SH-SY5Y (cell line): ENCODE results near the gene FITM1.

Source experiments
- GATA2 ChIP-seq: IDR thresholded peaks from 2 replicates; pipeline ENCODE4 v1.6.1; 2011; ENCODE audit warnings: mild to moderate bottlenecking, low read depth, low read length
- GATA3 ChIP-seq: IDR thresholded peaks from 2 replicates; pipeline ENCODE4 v1.6.1; 2011; ENCODE audit warnings: low read depth, mild to moderate bottlenecking, low read length, moderate library complexity

FITM1 gene

DNA sequence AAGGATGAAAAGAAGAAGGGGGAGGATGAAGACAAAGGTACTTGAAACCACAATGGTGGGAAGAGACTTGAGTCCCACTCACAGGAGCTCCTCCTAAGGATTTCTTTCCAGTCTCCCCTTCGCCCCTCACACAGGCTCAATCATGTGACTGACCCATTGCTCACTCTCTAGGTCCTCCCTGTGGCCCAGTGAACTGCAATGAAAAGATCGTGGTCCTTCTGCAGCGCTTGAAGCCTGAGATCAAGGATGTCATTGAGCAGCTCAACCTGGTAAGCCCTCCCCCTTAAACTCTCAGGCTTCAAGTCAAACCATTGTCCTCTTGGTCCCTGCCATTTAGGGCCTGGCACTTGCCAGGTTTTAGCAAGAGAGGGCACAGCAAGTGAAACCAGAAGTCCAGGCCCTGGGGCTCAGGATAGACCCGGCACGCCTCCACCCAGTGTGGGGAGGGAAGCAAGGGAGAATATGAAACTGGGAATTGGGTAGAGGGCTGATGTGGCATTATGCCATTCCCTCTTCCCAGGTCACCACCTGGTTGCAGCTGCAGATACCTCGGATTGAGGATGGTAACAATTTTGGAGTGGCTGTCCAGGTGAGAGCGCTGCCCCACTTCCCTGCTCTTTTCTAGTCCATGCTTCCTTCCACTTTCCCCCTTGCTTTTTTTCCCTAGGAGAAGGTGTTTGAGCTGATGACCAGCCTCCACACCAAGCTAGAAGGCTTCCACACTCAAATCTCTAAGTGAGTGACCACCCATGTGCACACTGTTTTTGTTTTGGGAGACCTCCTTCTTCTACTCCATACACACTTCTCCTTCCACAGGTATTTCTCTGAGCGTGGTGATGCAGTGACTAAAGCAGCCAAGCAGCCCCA, 7.3 kb downstream of the FITM1 start:
- TF ChIP-seq GATA3: no peak
- no peak for TF ChIP-seq GATA2

DNA sequence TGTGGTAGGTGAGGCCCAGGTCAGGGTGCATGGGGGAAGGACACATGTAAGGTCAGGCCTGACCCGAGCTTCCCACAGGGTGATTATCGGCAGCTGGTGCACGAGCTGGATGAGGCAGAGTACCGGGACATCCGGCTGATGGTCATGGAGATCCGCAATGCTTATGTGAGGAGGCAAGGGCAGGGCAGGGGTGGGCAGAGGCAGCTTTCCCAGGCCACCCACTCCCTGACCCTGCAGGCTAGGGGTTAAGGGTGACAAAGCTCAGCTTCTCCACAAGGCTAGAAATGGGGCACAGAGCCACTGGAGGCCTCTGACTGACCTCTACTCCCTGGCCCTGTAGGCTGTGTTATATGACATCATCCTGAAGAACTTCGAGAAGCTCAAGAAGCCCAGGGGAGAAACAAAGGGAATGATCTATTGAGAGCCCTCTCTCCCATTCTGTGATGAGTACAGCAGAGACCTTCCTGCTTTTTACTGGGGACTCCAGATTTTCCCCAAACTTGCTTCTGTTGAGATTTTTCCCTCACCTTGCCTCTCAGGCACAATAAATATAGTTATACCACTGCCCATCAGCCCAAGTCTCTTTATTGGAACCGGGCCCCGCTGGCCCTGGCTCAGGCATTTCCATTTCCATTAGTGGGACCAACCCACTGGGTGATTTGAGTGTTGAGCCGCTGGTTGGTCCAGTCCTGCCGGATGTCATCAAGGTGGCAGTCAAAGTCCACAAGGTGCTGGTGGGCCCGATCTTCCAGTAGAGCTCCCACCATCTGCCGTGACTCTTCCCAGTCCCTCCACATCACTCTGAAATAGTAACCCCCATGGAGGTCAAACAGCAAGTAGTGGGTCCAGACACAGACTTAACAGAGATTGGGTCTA, 8.2 kb downstream of the FITM1 start:
- TF ChIP-seq GATA3 (no peak), GATA2 (no peak)

DNA sequence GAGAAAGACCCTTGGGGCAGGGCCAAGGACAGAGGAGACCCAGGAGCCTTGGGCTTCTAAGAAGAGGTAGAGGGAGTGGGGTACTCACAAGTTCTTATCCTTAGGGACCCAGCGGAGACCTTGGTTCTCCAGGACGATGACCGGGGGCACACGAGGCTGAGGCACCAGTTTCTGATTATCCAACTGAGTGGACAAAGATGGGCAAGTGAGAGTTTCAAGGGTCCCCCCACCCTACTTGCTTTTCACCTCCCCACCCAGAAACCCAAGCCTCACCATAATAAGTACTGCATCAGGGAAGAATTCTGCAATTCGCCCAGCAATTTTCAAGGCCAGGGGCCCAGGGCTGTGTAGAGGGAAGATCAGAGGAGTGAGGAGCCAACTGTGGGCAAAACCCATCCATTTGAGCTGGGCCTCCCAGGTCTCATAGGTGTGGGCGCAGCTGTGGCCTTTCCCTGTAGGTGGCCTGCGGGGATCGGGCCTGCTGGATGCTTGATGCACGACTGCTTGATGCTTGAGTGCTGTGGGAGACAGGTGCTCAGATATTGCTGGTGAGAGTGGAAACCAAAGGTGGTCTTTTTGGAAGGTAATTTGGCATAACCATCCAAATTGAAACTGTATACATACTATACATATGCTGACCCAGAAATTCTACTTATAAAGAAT, 8.9 kb downstream of the FITM1 start:
- TF ChIP-seq GATA3: no peak
- TF ChIP-seq GATA2: no peak

- no peak for TF ChIP-seq GATA2
- no peak for TF ChIP-seq GATA3
These were observed 10.8 kb downstream of the FITM1 start, which contains the start of gene EMC9 for GRCh38 chr14:24141097-24141880. TSS of gene EMC9 (minus strand) at chr14:24141591. CDS start at chr14:24141304, 287 bp downstream.

- TF ChIP-seq GATA2: no peak
- no peak for TF ChIP-seq GATA3
These were observed 13.1 kb downstream of the FITM1 start for GRCh38 chr14:24143511-24143910.

DNA sequence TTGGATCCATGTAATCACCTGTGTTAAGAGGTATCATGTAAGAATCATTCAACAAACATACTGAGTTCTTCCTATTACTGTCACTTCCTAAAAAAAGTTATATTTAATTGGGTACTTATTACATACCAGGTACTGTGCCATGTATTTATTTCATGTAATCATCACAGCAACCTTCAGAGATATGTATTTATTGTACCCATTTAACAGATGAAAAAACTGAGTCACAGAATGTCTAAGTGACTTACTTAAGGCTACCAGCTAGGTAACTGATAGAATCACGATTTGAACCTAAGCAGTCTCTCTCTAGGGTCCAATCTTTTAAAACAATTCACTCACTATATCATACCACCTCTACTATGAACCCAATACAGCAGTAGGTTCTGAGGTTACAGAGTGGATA, 14.0 kb downstream of the FITM1 start:
- TF ChIP-seq GATA2: no peak
- TF ChIP-seq GATA3: no peak

GRCh38 chr14:24145219-24145618, 14.8 kb downstream of the FITM1 start:
- TF ChIP-seq GATA3: no peak
- no peak for TF ChIP-seq GATA2

GRCh38 chr14:24145690-24146452, 15.4 kb downstream of the FITM1 start:
- TF ChIP-seq GATA2 (no peak), GATA3 (no peak)

GRCh38 chr14:24146453-24146977, 16.1 kb downstream of the FITM1 start, which contains the start of gene PSME2:
TSS of gene PSME2 (minus strand) at chr14:24146610. CDS start at chr14:24146581, 29 bp downstream.
- no peak for TF ChIP-seq GATA3
- no peak for TF ChIP-seq GATA2

GRCh38 chr14:24146978-24147760, 16.7 kb downstream of the FITM1 start, which contains the start of gene RNF31:
TSS of gene RNF31 (plus strand) at chr14:24147498. CDS start at chr14:24147699, 201 bp downstream.
- TF ChIP-seq GATA3 (no peak), GATA2 (no peak)

DNA sequence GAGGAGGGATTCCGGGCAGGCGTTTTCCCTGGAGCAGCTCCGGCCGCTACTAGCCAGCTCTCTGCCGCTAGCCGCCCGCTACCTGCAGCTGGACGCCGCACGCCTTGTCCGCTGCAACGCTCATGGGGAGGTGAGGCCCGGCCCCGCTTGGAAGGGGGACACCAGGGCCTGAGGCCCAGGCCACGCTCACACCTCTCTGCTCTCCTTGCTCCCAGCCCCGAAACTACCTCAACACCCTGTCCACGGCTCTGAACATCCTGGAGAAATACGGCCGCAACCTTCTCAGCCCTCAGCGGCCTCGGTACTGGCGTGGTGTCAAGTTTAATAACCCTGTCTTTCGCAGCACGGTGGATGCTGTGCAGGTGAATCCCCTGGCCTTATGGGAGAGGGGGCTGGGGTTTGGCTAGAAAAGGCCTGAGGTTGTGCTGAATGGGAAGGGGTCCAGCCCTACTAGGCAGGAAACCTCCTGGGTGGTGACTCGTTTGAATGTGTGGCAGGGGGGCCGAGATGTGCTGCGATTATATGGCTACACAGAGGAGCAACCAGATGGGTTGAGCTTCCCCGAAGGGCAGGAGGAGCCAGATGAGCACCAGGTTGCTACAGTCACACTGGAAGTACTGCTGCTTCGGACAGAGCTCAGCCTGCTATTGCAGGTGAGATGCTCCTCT, 17.4 kb downstream of the FITM1 start:
- no peak for TF ChIP-seq GATA2
- no peak for TF ChIP-seq GATA3
